SKM-1 treated with dmso at 0.1 percent for 144 hours (cell line): Measurements from ENCODE around the gene ACAP1.

Experiments
- DNase-seq: peaks from one replicate; lab custom pipeline; 2025; ENCODE audit not compliant: unreplicated experiment; lab: John Stamatoyannopoulos, UW

Gene ACAP1

DNA sequence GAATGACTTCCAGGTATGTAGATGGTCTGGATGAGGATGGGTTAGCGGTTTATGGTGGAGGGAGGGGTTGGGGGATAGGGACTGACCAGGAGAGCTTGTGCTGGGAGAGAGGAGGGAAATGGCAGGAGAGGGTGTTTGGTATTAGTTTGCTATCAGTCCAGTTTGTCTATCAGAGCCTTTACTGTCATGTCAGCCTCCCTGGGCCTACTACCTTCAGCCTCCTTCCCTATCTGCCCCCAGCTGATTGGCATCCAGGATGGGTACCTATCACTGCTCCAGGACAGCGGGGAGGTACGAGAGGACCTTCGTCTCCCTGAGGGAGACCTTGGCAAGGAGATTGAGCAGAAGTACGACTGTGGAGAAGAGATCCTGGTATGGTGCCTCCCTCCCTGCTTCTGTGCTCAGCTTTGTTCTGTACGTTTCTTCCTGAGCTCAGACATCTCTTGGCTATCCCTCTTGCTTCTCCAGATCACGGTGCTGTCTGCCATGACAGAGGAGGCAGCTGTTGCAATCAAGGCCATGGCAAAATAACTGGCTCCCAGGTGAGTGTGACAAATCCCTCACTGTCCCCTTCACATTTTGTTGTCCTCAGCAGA lies 25.1 kb upstream of the ACAP1 start:
- no peak for DNase-seq

DNA sequence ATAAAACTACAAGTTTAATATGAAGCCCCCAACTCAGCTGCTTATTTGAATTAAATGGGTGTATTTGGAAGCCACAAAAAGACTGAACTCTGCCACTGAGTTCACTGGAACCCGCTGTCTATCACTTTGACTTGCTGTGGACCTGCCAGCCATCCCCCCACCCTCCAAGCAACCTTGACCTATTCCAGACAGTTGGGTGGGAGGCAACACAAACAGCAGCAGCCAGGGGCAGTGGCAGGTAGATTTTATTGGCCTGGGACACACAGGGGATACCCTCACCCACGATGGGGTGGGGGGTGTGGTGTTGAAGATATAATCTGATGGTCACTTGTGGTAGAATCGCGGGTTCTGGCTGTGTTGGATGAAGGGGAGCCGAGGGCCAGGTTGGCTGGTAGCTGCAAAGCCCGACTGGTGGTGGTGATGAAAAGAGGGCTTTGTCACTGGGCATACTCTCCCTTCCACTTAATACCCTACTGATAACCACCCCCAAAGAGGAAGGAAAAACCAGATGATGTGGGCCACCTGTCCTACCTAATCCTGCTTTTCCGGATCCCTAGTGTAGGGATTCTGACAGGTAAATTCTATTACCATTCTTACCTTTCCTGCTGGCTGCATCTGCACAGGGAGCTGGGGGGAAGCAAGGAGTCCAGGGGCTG lies 23.8 kb upstream of the ACAP1 start:
- no peak for DNase-seq

DNA sequence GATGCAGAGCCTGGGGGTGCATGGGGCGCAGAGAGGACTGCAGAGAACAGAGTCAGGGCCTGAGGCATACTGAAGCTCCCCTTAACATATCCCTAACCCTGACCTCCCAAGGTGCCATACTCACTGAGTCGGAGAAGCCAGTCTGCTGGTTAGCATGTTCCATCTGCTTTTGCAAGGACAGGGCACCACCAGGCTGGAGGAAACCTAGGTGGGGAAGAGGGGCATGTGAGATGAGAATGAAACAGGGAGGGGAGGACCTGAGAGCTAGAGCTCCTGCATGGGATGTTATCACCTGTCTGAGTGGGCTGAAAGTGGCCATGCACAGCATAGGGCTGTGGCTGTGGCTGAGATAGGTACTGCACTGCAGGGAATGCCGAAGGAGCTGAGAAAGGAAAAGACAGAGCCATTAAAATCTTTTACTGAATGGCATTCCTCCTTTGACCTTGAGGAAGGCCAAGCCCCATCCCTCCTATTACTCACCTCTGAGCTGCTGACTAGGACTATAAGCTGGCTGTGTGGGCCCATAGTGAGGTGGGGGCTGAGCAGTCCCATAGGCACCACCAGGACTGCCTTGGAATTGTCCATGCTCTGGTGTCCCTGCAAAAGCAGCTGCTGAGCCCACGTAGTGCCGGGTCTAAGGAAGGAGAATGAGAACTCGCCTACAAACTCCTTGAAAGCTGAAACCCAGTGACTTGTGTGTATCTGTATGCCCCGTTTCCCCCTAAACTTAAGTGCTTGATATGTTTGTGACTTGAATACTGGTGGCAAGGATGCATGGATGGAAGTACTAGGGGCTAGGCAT lies 23.0 kb upstream of the ACAP1 start:
- DNase-seq, result no peak

DNA sequence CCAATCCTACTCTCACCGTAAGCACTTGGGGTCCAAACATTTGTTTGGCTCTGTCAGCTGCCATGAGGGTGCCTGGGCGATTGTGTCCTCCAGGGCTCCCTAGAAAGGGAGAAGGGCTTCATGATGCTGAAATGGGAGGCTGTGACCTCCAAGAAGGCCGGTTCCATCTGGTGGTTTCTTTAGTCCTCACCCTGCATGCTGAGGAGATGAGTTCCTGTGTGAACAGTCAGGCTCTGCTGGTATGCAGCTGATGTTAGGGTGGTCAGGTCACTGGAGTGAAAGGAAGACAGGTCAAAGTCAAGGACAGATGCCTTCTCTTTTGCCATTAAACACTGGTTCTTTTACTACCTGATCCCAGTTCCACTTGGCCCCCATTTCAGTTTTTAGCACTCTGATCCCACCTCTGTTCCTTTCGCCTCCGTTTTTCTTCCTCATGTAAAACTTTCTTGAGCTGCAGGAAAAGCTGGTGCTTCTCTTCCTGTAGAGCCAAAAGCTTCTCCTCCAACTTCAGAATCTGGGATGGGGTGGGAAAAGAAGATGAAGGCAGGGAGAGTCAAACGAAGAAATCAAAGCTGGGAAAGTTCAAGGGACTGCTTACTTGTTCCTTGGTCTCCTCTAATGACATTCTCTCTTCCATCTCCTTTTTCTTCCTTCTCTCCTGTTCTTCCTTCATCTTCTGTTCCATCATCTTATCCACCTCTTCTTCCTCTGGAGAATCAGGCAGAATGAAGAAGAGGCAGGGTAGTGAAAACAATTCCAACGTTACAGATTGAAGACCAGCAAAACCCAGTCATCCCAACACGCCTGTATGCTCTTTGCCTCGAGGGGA lies 22.2 kb upstream of the ACAP1 start:
- DNase-seq, result no peak

DNA sequence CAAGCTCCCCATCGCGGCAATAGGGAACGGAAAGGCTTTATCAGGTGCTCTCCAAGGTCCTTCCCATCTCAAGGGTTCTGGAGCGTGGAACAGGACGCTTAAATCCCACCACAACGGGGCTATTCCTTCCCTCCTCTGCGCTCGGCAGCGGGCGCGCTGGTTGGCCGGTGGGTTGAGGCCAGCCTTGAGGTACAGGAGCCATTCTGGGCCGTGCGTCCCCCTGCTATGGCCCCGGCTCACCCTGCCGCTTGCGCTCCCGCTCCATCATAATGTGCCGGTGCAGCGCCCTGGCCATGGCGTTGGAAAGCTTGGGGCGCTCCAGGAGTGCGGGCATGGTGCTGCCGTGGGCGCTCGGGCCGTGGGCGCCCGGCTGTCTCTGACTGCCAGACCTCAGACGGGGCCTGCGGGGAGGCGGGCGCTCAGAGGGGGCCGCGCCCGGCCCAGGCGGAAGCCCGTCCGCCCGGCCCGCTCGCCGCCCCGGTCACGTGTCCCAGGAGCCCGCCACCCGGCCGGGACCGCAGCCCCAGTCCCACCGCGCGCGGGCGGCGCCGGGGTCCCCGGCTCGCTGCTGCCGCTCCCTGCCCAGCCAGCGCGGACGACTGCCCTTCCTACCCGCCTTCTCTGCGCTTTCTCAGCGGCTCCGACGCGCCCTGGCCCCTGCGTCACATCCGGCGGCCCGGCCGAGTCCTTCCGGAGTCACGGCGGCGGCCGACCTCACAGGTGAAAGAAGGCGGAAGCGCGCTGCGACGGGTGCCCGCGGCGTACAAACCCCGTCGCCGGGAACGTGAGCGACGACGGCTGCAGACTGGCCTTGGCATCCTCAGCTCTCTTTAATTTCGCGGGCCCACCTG lies 21.4 kb upstream of the ACAP1 start, which contains the start of gene GPS2:
GPS2 (minus strand) TSS at position 642 of the 851 bp plus-strand sequence; CDS start at position 334, 308 bp downstream.
- DNase-seq, result peak; percentile 27

DNA sequence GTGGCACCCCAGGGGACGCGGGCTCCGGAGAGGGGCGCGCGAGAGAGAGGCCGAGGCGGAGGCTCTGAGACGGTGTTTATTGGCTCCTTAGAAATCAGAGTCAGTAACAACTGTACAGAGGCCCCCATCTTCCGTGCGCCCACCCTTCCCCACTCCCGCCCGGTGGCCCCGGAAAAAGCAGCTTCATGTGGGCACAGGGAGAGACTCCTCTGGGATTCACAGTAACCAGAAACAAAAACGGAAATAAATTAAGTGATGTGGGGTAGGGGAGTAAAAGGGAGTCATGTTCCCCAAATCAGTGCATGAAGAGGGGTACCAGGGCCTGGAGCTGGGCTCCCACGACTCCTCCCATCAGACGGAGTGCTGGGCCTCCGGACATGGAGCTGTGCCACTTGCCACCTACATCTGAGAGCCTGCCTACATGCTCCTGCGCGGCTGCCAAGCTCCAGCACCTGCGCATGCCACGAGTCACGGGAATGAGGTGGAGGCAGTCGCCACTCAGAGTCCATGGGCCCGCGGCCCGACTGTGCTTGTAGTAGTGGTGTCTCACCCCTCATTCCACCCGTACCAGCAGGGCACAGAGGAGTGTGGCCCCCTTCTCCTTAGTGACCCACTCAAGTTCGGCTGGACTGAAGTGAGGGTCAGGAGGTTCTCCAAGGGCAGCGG lies 20.6 kb upstream of the ACAP1 start:
- DNase-seq, result no peak

DNA sequence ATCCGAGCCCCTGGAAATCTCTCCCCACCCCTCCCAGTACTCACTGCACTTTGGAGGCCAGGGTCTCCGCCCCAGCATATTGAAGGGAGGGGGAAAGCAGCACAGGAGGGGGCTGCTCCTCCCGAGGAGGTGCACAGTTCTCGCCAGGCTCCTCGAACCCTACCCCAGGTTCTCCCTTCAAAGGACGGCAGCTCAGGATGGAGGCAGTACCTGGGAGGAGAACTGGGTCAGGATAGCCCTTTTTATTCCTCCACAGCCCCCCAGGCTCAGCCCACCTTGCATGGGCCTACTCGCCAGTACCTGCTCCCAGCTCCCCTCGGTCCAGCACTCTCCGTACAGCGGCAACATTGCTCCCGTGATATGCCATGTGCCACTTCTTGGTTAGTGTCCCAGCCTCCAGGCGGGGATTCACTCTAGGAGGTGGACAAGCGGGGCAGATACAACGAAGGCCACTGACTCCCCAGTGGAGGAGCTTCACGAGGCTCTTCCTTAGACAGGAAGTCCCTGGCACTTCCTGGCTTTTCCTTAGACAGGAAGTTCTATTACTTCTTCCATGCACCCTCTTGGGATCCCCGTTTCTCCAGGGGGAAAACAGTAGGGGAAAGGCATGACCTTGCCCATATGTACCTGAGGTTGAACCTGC lies 19.0 kb upstream of the ACAP1 start:
- no peak for DNase-seq

DNA sequence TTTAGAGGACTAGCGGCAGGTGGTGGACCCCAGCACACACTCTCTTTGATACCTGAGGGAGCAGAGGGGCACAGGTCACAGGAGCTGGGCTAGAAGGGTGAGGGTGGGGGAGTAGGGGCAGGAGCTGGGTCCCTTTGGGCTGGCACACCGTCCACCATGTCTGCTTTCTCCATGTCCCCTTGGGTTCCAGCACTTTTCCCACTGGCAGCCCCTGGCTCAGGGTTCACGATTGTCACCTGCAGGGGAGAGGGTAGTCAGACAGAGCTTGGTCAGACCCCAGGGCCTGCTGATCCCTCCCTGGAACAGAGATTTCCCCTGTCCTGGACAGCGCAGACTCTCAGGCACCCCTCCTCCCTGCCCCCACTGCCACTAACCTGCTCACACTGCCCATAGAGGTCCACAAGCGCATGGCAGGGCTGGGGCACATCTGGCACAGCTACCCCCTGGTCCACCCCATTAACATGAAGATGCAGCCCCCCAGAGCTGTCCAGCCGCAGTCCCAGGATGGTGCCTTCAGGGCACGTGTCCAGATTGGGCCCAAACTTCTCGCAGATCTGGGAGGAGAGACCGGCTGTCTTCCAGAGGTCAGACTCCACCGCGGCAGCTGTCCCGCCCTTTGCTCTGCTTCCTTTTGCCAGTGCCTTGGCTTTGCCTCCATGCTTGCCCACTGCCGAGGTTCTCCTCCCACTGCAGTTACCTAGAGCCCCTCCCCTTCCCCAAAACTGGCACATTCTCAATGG lies 18.0 kb upstream of the ACAP1 start:
- DNase-seq, result no peak

DNA sequence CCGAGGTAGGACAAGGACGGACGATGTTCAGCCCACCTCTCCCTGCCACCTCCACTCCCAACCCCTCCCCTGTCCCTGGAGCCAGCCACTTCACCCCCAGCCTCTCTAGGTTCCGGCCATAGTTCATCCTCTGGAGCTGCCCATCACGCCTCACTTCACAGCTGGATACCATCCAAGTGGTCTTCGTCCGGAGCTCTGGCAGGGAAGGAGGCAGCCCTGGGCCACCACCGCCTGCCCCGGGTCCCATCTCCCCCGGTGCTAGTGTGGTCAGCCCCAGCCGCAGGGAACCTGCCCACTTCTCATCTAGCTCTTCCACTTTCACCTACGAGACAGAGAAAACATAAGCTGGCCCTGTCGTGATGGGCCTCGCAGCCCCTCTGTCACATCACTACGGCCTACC lies 14.9 kb upstream of the ACAP1 start:
- no peak for DNase-seq

DNA sequence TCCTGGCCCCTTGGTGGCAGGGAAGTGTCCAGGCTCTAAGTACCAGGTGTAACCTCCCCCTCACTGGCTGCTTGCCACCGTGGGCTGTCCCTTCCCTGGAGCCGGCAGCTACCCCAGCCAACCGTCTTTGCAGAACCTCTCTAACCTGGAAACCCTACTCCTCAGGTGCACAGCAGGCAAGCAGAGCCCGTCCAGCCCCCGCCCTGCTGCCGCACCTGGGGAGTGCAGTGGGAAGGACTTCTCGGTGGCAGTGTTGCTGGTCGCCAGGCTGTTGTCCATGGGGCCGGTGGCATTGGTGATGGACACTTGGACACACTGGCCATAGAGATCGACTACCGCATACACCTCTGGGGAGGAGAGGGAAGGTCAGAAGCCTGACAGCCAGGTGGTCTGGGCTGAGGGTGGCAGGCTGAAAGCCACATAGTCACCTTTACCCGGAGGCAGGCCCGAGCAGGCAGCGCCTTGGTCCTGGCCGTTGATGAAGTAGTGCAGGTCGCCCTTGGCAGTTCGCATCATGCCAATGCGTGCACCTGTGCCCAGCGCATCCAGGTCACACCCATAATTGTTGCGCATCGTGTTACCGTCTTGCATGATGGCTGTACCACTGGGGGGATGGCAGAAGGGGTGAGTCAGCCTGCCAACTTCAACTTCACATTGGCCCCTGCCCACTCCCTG lies 13.7 kb upstream of the ACAP1 start:
- DNase-seq, result no peak

DNA sequence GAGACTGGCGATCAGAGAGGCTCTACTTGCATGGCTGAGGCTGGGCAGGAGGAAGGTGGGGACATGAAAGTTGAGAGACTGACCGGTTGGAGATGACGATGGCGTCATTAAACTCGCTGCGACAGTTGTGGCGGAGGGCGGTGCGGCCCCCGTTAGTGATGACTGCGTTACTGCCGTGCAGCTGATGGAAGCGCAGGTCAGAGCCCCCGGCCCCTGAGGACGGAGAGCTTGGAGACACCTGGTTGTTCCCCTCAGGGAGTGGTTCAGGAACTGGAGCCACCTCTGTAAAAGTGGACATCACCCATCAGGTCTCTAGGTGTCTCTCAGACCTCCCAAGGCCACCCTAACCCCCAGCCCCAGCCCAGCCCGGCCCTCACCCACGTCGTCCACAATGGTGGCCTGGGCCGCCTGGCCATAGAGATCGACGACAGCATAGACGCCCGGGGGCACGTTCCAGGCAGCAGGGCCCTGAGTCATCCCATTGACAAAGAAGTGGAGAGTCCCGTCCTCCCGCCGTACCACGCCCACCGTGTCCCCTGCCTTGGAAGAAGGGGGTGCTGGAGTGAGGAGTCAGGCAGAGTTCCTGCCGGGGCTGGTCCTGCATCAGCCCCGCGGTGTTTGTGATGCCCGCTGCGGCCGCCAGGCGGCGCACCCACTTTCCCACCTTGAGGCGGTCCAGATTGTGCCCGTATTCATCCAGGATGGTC lies 12.4 kb upstream of the ACAP1 start:
- DNase-seq, result no peak

DNA sequence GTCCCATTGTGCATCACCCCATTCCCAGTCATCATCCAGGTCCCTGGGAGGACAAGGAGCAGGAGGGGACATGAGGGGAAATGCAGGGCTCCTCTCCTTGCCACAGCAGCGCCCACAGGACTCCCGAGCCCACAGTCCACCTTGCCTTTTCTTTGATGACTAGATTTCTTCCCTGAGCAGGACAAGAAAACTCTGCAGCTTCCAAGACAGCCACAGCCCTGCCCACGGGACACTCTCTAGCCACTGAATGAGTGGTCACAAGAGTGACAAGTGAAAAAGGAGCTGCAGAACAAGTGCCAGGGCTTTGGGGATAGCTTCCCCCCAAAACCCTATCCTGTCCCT lies 11.9 kb upstream of the ACAP1 start:
- DNase-seq, result no peak

DNA sequence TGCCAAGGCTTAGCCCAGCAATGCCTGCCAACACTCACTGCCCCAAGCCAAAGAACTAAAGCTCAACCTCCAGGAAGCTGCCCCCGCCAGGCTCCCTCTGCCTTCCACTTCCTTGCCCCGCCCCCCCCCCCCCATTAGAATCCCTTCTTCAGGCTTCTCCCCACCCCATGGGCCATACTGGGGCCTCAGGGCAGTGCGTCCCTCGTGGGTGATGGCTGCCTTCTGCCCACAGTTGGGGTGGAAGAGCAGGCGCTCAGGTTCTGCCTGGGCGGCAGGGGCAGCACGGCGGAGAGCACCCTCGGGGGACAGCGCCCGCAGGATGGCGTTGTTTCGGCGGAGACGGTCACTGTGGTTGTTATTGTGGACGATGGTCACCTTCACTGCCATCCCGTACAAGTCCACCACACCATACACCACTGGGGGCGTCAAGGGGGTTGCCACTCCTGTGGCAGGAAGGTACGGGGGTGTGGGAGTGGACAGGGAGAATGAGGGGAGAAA lies 11.2 kb upstream of the ACAP1 start:
- no peak for DNase-seq

DNA sequence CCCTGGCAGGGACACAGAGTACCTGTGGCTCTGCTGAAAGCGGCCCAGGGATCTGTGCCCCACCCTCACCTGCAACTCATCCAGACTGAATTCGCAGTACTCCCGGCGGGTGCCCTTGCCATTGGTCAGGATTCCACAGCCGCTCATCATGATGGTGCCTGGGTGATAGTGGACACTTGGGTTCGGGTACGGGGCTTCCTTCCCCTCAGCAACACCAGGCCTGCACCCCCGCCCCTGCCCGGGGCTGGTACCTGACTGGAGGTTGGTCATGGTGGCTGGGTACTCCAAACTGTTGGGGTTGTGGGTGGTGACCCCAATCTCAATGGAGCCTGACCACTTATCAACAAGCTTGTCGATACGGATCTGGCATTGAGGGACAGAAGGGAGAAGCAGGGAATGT lies 10.1 kb upstream of the ACAP1 start:
- no peak for DNase-seq

DNA sequence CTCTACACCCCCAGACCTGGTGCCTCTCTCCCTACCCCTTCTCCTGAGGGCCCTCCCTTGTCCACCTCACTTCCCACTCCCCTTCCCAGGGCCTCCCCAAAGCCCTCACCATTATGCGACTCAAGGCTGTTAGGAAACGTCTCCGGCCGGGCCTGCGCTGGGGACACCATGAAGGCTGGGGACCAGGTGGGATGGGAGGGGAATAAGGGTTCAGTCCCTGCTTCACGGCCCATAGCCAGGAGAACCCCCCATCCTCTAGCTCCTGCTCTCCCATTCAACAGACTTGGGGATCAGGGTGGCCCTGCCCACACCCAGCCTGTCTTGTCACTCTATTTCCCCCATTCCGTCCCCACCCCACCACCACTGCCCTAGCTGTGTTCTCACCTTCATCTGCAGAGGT lies 9.3 kb upstream of the ACAP1 start:
- DNase-seq, result no peak

DNA sequence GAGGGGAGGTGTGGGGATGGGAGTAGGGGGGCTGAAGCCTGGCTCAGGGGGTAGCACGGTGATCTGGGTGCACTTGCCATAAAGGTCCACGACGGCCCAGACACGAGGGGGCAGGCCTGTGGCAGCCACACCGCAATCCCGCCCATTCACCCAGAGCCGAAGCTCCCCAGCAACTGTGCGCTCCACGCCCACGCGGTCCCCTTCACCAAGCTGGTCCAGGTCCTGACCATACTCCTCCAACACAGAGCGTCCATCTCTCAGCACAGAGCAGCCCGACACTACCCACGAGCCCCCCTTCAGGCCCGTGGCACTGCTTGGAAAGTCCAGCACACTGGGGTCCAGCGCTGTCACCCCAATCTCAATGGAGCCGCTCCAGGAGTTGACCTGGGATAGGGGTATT lies 8.8 kb upstream of the ACAP1 start:
- DNase-seq, result no peak

DNA sequence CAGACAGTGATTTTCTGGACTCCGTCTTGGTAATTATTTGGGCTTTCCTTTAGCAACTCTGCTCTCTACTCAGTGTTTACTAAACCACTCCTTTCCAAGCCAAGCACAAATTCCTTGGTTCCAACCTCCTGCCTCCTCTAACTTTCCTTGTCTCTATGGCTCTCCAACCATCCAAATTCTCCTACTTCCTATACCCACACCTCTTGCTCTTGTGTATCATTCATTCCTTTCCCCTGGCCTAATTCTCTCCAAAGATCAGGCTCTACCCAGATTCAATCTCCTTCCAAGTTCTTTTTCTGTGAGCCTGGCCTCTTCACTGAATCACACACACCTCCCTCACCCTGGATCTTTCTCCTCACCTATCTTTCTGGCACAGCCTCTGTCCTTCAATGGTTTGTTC lies 8.3 kb upstream of the ACAP1 start:
- DNase-seq, result no peak
